Right lobe of liver (tissue), 6 donors: ENCODE measurements around the gene SPATA13. TPM values are rescaled to one million over a fixed set of nuclear protein-coding genes. Genes with fewer than 3 reads are reported as not detected.

Experiments
- ATAC-seq, 4 donors: fragments of 200-7000 bp; cut with Tn5 transposase; one replicate each; pipeline ENCODE4 v1.9.1; 2020; ENCODE audit warnings: mild to moderate bottlenecking in 4 of 4, moderate library complexity in 4 of 4
- DNase-seq, 3 donors: peaks; one replicate each; pipeline ENCODE4 v3.0.0-alpha.2; 2020
- H3K27ac ChIP-seq, 3 donors: fragments of 200-600 bp; one replicate each; pipeline ENCODE4 v1.8.0; 2022
- H3K27me3 ChIP-seq, 2 donors: fragments of 200-600 bp; one replicate each; pipeline ENCODE4 v1.8.0; 2022
- H3K36me3 ChIP-seq, 4 donors: fragments of 200-600 bp; sonication (generic) in 1 of 4; one replicate each; pipeline versions ENCODE4 v1.5.1 to v1.8.0; 2017 to 2022; ENCODE audit warnings: control low read depth in 1 of 4
- H3K4me1 ChIP-seq, 4 donors: fragments of 200-600 bp; sonication (generic) in 1 of 4; one replicate each; pipeline versions ENCODE4 v1.5.1 to v1.8.0; 2017 to 2022; ENCODE audit warnings: control low read depth in 1 of 4
- H3K4me3 ChIP-seq, 3 donors: fragments of 200-600 bp; one replicate each; pipeline ENCODE4 v1.8.0; 2022
- H3K9me3 ChIP-seq, 4 donors: fragments of 200-600 bp; sonication (generic) in 1 of 4; one replicate each; pipeline versions ENCODE4 v1.5.1 to v1.8.0; 2017 to 2022; ENCODE audit warnings: control low read depth in 1 of 4
- CTCF ChIP-seq, 4 donors: fragments of 200-600 bp in 3 of 4; fragments of 450-650 bp in 1 of 4; IDR thresholded peaks; one replicate each; pipeline versions ENCODE4 v1.5.1 to v1.8.0; 2016 to 2022; ENCODE audit warnings: antibody characterized with exemption in 4 of 4, mild to moderate bottlenecking in 2 of 4
- POLR2A ChIP-seq: fragments of 450-650 bp; IDR thresholded peaks from one replicate; pipeline ENCODE4 v1.6.1; 2017; ENCODE audit warnings: antibody characterized with exemption, mild to moderate bottlenecking
- WGBS: methylation state at CpG from one replicate; pipeline ENCODE4 v1.1.6; 2018; ENCODE audit warnings: low coverage, low lambda C conversion rate; ENCODE audit not compliant: insufficient coverage; ENCODE audit errors: missing lambda C conversion rate; 5-methylcytosine and 5-hydroxymethylcytosine counted together
- intact Hi-C, 2 donors: fragments of 100-400 bp; cut with DNase I; formaldehyde crosslinking; loops; one replicate each; pipeline versions ENCODE4 v1.11.2 to v1.14.1; 2022
- total RNA-seq, 6 experiments: library from RNA; depleted of rRNA in 2 of 6; stranded (reverse); fragments of >200 nt in 2 of 6; fragmentation: NEBNext Ultra II Directional in 3 of 6; extraction: Animal tissue kit (Norgen Biotek cat#: 25700) in 3 of 6; gene quantifications; one replicate each; pipeline versions ENCODE4 v1.1.0 to v1.2.4, GENCODE V29; 2016 to 2023
- donor health status: DM: no; HTN: yes; CAD: no.
- donor health status: DM: no; HTN: no; CAD: no.
- donor health status: DM: no; HTN: no; CAD: no.
- donor health status: DM: no; HTN: yes; CAD: no.
- donor health status: DM: no; HTN: yes; CAD: no.

Gene SPATA13
- total RNA-seq, 6 experiments from 2014 or later: 21.5 to 39.9 (median 30.5) TPM

GRCh38 chr13:24328145-24328544, 167.6 kb downstream of the SPATA13 start:
- ATAC-seq: no peak
- no peak for DNase-seq
- Histone ChIP-seq H3K9me3 (no peaks in the 10 kb centered on the region), H3K4me1 (no peaks in the 10 kb centered on the region), H3K4me3 (no peak overlapping the region), H3K27ac (no peak overlapping the region), H3K36me3 (no peaks in the 10 kb centered on the region), H3K27me3 (peaks cover 0 to 7% of the 10 kb centered on the region in 2 donors)
- intact Hi-C loops: no loop called here
- WGBS: 27% methylated on average over 15 of the region's 38 CpGs
- no peak for TF ChIP-seq CTCF (IDR thresholded peaks at IDR 0.05)
- TF ChIP-seq POLR2A: no peak

- no peaks in the 10 kb centered on the region for H3K27me3 ChIP-seq
- no peaks in the 10 kb centered on the region for H3K9me3 ChIP-seq
- H3K36me3 ChIP-seq: no peaks in the 10 kb centered on the region
- no peak overlapping the region for H3K4me3 ChIP-seq
- ATAC-seq (peak in 1 of 4 donors; percentile 35), DNase-seq (no peak)
- TF ChIP-seq POLR2A (no peak), CTCF (IDR thresholded peaks at IDR 0.05) (no peak)
- no peak overlapping the region for H3K27ac ChIP-seq
- intact Hi-C loops: no loop called here
- WGBS: 92% methylated on average over 12 of the region's 36 CpGs
- no peaks in the 10 kb centered on the region for H3K4me1 ChIP-seq
These were observed 178.2 kb downstream of the SPATA13 start for GRCh38 chr13:24338721-24339120.

GRCh38 chr13:24339937-24340607, 179.6 kb downstream of the SPATA13 start:
- DNase-seq: no peak
- Histone ChIP-seq H3K27me3 (no peaks in the 10 kb centered on the region), H3K27ac (no peak overlapping the region), H3K9me3 (no peaks in the 10 kb centered on the region), H3K4me3 (no peak overlapping the region), H3K36me3 (no peaks in the 10 kb centered on the region), H3K4me1 (no peaks in the 10 kb centered on the region)
- peak in 1 of 4 donors; percentile 18 for ATAC-seq
- intact Hi-C loops: no loop called here
- no peak for TF ChIP-seq POLR2A
- WGBS: 75% methylated on average over 14 of the region's 35 CpGs

DNA sequence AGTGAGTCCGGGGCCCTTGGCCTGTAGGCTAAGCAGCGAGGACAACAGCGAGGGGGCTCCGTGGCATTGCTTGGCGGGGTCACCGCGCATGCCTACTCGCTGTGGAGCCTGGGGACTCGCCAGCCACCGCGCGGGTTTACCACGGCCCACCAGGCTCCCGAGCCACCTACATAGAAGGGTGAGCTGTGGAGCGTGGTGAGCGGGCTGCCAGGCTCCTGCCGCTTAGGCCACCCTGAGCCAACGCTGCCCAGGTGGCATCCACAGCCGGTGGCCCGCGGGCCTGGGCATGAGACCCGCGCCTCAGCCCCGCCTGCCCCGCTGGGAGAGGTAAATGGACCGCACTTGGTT, 180.1 kb downstream of the SPATA13 start:
- Histone ChIP-seq H3K27me3 (no peaks in the 10 kb centered on the region), H3K36me3 (no peaks in the 10 kb centered on the region), H3K4me3 (no peak overlapping the region), H3K9me3 (no peaks in the 10 kb centered on the region), H3K27ac (no peak overlapping the region), H3K4me1 (no peaks in the 10 kb centered on the region)
- no peak for DNase-seq
- TF ChIP-seq POLR2A (no peak), CTCF (IDR thresholded peaks at IDR 0.05) (no peak)
- 80% methylated on average over 4 of the region's 26 CpGs for WGBS
- ATAC-seq: peak in 1 of 4 donors; percentile 39
- intact Hi-C loops: no loop called here

DNA sequence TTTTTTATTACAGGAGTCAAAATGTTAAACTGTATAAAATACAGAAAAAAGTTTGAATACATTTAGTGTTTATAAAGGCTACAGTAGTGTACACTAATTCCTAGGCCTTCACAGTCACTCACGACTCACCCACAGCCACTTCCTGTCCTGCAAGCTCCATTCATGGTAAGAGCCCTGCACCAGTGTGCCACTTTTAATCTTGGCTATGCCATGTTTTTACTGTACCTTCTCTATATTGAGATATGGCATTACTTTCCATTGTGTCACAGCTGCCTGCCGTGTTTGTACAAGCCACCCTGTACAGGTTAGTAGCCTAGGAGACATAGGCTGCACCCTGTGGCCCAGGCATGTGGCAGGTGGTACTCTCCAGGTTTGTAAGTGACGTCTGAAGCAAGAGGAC, 180.9 kb downstream of the SPATA13 start:
- WGBS: 63% methylated on average over 3 of the region's 3 CpGs
- ATAC-seq: no peak

More for the DNA sequence above, 180.9 kb downstream of the SPATA13 start:
- TF ChIP-seq CTCF (IDR thresholded peaks at IDR 0.05) (no peak), POLR2A (no peak)
- intact Hi-C loops: no loop called here
- H3K4me3 ChIP-seq: no peak overlapping the region
- DNase-seq: no peak
- H3K27ac ChIP-seq: no peak overlapping the region
- no peaks in the 10 kb centered on the region for H3K36me3 ChIP-seq
- no peaks in the 10 kb centered on the region for H3K4me1 ChIP-seq
- no peaks in the 10 kb centered on the region for H3K27me3 ChIP-seq
- H3K9me3 ChIP-seq: no peaks in the 10 kb centered on the region
